Ascending aorta (tissue), 2 donors: ENCODE data around the gene SEPTIN2. TPM values are rescaled to one million over a fixed set of nuclear protein-coding genes. Genes with fewer than 3 reads are reported as not detected.

Experiments
- DNase-seq, 2 donors: peaks; one replicate each; pipeline ENCODE4 v3.0.0-alpha.2; 2019; ENCODE audit warnings: low spot score in 2 of 2
- H3K27ac ChIP-seq, 2 donors: fragments of 200-600 bp; sonication (generic); one replicate each; pipeline ENCODE4 v1.5.1; 2016 to 2017; ENCODE audit warnings: mild to moderate bottlenecking in 1 of 2
- H3K27me3 ChIP-seq: fragments of 200-600 bp; sonication (generic); one replicate; pipeline ENCODE4 v1.5.1; 2017
- H3K36me3 ChIP-seq, 2 donors: fragments of 200-600 bp; sonication (generic); one replicate each; pipeline ENCODE4 v1.5.1; 2016
- H3K4me1 ChIP-seq, 2 donors: fragments of 200-600 bp; sonication (generic); one replicate each; pipeline ENCODE4 v1.5.1; 2016 to 2017; ENCODE audit warnings: mild to moderate bottlenecking in 1 of 2
- H3K4me3 ChIP-seq, 2 donors: fragments of 200-600 bp; sonication (generic); one replicate each; pipeline ENCODE4 v1.5.1; 2016 to 2017; ENCODE audit warnings: mild to moderate bottlenecking in 1 of 2
- H3K9me3 ChIP-seq, 2 donors: fragments of 200-600 bp; sonication (generic); one replicate each; pipeline ENCODE4 v1.5.1; 2016
- intact Hi-C: fragments of 100-400 bp; cut with DNase I; formaldehyde crosslinking; loops from one replicate; pipeline ENCODE4 v1.15.1; 2023
- total RNA-seq: library from RNA; depleted of rRNA; stranded (reverse); fragments of >200 nt; gene quantifications from one replicate; pipeline ENCODE4 v1.1.0, GENCODE V29; 2016
- TF ChIP-seq, protein P1 (sequence below), 3 experiments: fragments of 200-600 bp in 2 of 3; fragments of 450-650 bp in 1 of 3; sonication (generic) in 2 of 3; IDR thresholded peaks; one replicate each; pipeline ENCODE4 v1.5.1; 2016 to 2019; ENCODE audit warnings: antibody characterized with exemption in 3 of 3, mild to moderate bottlenecking in 1 of 3, moderate library complexity in 1 of 3

Gene SEPTIN2
- total RNA-seq, 1 donor from 2014 or later: 248 TPM

- TF ChIP-seq, protein P1, sequence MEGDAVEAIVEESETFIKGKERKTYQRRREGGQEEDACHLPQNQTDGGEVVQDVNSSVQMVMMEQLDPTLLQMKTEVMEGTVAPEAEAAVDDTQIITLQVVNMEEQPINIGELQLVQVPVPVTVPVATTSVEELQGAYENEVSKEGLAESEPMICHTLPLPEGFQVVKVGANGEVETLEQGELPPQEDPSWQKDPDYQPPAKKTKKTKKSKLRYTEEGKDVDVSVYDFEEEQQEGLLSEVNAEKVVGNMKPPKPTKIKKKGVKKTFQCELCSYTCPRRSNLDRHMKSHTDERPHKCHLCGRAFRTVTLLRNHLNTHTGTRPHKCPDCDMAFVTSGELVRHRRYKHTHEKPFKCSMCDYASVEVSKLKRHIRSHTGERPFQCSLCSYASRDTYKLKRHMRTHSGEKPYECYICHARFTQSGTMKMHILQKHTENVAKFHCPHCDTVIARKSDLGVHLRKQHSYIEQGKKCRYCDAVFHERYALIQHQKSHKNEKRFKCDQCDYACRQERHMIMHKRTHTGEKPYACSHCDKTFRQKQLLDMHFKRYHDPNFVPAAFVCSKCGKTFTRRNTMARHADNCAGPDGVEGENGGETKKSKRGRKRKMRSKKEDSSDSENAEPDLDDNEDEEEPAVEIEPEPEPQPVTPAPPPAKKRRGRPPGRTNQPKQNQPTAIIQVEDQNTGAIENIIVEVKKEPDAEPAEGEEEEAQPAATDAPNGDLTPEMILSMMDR (IDR thresholded peaks at IDR 0.05): no peak
- Histone ChIP-seq H3K27ac (no peak overlapping the region), H3K4me1 (no peaks in the 10 kb centered on the region), H3K36me3 (no peaks in the 10 kb centered on the region), H3K27me3 (no peaks in the 10 kb centered on the region), H3K4me3 (no peak overlapping the region), H3K9me3 (no peaks in the 10 kb centered on the region)
- no peak for DNase-seq
- intact Hi-C loops: no loop called here
Observed at GRCh38 chr2:241399941-241400922, 84.5 kb downstream of the SEPTIN2 start.

Other genes starting within 250 kb of the SEPTIN2 start
- 50.2 TPM for gene MTERF4, start 213.6 kb upstream of the SEPTIN2 start, total RNA-seq
- gene PASK, start 166.5 kb upstream of the SEPTIN2 start, total RNA-seq: not detected
- gene PPP1R7, start 165.5 kb upstream of the SEPTIN2 start, total RNA-seq: 4.2 TPM
- 0.43 TPM for gene ANO7, start 127.2 kb upstream of the SEPTIN2 start, total RNA-seq
- 308 TPM for gene HDLBP, start 253 bp upstream of the SEPTIN2 start, total RNA-seq
- gene FARP2, start 40.4 kb downstream of the SEPTIN2 start, total RNA-seq: 19.6 TPM
- 259 TPM for gene STK25, start 192.7 kb downstream of the SEPTIN2 start, total RNA-seq
- gene BOK, start 242.8 kb downstream of the SEPTIN2 start, total RNA-seq: 35.4 TPM